ENCODE data around the gene SPATA32. TPM values are rescaled to one million over a fixed set of nuclear protein-coding genes. Genes with fewer than 3 reads are reported as not detected.
A peak's percentile ranks its signal among the peaks of the same experiment; 100 is the strongest.

SPATA32 gene
- total RNA-seq, 4 donors from 2014 or later, result 0.48 TPM; not detected in 3

GRCh38 chr17:45296003-45296832 lies 34.3 kb upstream of the SPATA32 start:
- Histone ChIP-seq H3K4me3 (no peak overlapping the region), H3K27ac (peak overlapping the region; percentile 85 to 89 (median 86)), H3K4me1 (peaks cover 80 to 100% (median 91%) of the 10 kb centered on the region in 4 donors), H3K36me3 (no peaks in the 10 kb centered on the region), H3K27me3 (no peaks in the 10 kb centered on the region), H3K9me3 (no peaks in the 10 kb centered on the region)
- 64 to 100% methylated on average over 2 to 7 of the region's 7 CpGs for WGBS, 2 donors (ENCODE audit: low coverage in 1 of 2)
- intact Hi-C loops (cut with DNase I; ENCODE audit: low total_unique reads), result loop anchor here (10.0 kb wide), 1 partner anchor 481 kb away; no protein-coding TSS in a partner anchor
- peak; percentile 68 for DNase-seq
- TF ChIP-seq, protein P1, sequence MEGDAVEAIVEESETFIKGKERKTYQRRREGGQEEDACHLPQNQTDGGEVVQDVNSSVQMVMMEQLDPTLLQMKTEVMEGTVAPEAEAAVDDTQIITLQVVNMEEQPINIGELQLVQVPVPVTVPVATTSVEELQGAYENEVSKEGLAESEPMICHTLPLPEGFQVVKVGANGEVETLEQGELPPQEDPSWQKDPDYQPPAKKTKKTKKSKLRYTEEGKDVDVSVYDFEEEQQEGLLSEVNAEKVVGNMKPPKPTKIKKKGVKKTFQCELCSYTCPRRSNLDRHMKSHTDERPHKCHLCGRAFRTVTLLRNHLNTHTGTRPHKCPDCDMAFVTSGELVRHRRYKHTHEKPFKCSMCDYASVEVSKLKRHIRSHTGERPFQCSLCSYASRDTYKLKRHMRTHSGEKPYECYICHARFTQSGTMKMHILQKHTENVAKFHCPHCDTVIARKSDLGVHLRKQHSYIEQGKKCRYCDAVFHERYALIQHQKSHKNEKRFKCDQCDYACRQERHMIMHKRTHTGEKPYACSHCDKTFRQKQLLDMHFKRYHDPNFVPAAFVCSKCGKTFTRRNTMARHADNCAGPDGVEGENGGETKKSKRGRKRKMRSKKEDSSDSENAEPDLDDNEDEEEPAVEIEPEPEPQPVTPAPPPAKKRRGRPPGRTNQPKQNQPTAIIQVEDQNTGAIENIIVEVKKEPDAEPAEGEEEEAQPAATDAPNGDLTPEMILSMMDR (IDR thresholded peaks at IDR 0.05), result no peak
- TF ChIP-seq EP300 (IDR thresholded peaks at IDR 0.05; ENCODE audit: low read depth) (no peak), POLR2AphosphoS5 (IDR thresholded peaks at IDR 0.05) (no peak), POLR2A (IDR thresholded peaks at IDR 0.05) (no peak)
- in situ Hi-C loops (cut with MboI; ENCODE audit: low pct_ligation_motif_present in 1 of 4, low pct_unique_long_range_greater_than_20kb in 1 of 4, low sequenced_read_pairs in 3 of 4), result no loop called here

GRCh38 chr17:45294506-45294905 lies 32.6 kb upstream of the SPATA32 start:
- 47 to 81% methylated on average over 3 of the region's 3 CpGs for WGBS, 2 donors (ENCODE audit: low coverage in 1 of 2)
- in situ Hi-C loops (cut with MboI; ENCODE audit: low pct_ligation_motif_present in 1 of 4, low pct_unique_long_range_greater_than_20kb in 1 of 4, low sequenced_read_pairs in 3 of 4), result no loop called here
- Histone ChIP-seq H3K4me1 (peaks cover 88 to 100% (median 92%) of the 10 kb centered on the region in 4 donors), H3K9me3 (no peaks in the 10 kb centered on the region), H3K27ac (peak overlapping the region; percentile 85 to 89 (median 86)), H3K4me3 (no peak overlapping the region), H3K36me3 (peaks cover 0 to 6% (median 3%) of the 10 kb centered on the region in 4 donors), H3K27me3 (no peaks in the 10 kb centered on the region)
- intact Hi-C loops (cut with DNase I; ENCODE audit: low total_unique reads), result loop anchor here (10.0 kb wide), 1 partner anchor 480 kb away; no protein-coding TSS in a partner anchor
- DNase-seq, result no peak
- TF ChIP-seq EP300 (IDR thresholded peaks at IDR 0.05; ENCODE audit: low read depth), result no peak

DNA sequence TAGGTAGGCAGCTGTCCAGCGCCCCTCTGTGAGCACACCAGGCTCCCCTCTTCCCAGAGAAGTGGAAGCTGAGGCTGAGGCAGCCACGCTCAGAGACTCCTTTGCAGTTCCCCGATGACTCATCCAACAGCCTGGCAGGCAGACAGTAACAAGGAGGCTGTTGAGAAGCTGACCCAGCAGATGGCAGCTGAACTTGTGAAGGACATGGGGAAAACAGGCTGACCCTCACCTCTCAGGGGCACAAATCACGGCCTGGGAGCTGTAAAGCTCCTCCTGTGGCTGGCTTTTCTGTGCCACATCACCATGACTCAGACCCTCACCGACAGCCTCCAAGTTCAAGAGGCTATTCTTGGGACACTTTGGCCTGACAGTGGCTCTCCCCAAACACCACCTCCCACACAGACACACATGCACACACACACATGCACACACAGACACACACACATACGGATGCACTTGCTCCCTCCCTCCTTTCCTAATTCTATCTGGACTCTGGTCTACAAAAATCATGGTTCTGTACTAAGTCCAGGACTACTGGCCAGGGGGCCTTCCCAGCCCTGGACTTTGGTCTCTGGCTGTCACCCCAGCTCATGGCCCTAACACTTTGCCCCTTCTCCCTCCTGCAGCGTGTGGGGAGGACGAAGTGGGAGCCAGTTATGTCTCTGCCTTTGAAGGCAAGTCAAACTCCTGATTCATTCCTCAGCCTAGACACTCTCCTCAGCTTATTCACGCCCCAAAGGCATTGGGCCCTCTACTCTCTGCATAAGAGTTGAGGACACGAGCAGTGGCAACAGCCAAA lies 31.7 kb upstream of the SPATA32 start:
- TF ChIP-seq POLR2AphosphoS5 (IDR thresholded peaks at IDR 0.05), result peak; percentile 15 to 54 (median 31)
- no peak for TF ChIP-seq POLR2A (IDR thresholded peaks at IDR 0.05)
- TF ChIP-seq, protein P1 (IDR thresholded peaks at IDR 0.05), result peak in 1 of 5 experiments; percentile 2
- TF ChIP-seq EP300 (IDR thresholded peaks at IDR 0.05; ENCODE audit: low read depth), result no peak
- Histone ChIP-seq H3K27me3 (no peaks in the 10 kb centered on the region), H3K9me3 (no peaks in the 10 kb centered on the region), H3K4me3 (no peak overlapping the region), H3K36me3 (peaks cover 0 to 7% (median 3%) of the 10 kb centered on the region in 4 donors), H3K27ac (peak overlapping the region; percentile 85 to 89 (median 86)), H3K4me1 (peaks cover 85 to 100% (median 89%) of the 10 kb centered on the region in 4 donors)
- in situ Hi-C loops (cut with MboI; ENCODE audit: low pct_ligation_motif_present in 1 of 4, low pct_unique_long_range_greater_than_20kb in 1 of 4, low sequenced_read_pairs in 3 of 4), result no loop called here
- peak; percentile 80 for DNase-seq
- WGBS, 2 donors (ENCODE audit: low coverage in 1 of 2), result 40 to 80% methylated on average over 1 to 10 of the region's 10 CpGs
- intact Hi-C loops (cut with DNase I; ENCODE audit: low total_unique reads), result loop anchor here (10.0 kb wide), 1 partner anchor 479 kb away; no protein-coding TSS in a partner anchor

DNA sequence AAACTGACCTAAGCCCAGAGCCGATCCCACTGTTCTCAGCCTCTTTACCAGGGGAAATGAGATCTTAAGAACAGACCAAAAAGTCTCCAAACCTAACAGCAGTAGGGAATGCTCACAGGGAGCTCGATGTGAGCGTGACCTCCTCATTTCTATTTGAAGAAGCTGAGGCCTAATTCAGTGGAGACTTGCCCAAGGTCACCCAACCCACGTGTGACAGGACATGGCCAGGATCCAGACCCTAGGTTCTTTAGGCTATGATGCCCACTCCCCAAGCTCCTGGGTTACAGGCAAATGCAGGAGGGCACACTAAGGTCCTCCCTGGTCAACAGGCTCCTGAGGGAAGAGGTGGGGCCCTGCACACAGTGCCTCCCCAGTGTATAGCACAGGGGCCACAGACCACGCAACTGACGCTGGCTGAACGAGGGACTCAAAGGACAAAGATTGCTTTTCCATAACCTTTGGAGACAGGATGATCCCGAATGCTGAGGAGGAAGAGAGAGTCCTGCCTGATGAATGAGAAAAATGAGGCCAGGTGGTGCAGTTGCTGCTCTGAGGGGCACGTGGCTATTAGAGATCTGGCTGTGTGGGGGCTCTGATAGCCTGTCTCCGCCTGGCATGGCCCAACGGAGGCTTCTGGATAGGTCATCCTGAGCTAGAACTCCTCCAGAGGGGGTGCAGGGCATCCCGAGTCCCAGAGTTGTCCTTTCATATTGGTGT lies 31.0 kb upstream of the SPATA32 start:
- Histone ChIP-seq H3K4me1 (peaks cover 86 to 100% (median 92%) of the 10 kb centered on the region in 4 donors), H3K27me3 (no peaks in the 10 kb centered on the region), H3K9me3 (no peaks in the 10 kb centered on the region), H3K27ac (peak overlapping the region; percentile 85 to 89 (median 86)), H3K36me3 (peaks cover 0 to 7% (median 3%) of the 10 kb centered on the region in 4 donors), H3K4me3 (no peak overlapping the region)
- no peak for TF ChIP-seq EP300 (IDR thresholded peaks at IDR 0.05; ENCODE audit: low read depth)
- TF ChIP-seq, protein P1 (IDR thresholded peaks at IDR 0.05), result no peak
- no peak for TF ChIP-seq POLR2AphosphoS5 (IDR thresholded peaks at IDR 0.05)
- no peak for TF ChIP-seq POLR2A (IDR thresholded peaks at IDR 0.05)
- in situ Hi-C loops (cut with MboI; ENCODE audit: low pct_ligation_motif_present in 1 of 4, low pct_unique_long_range_greater_than_20kb in 1 of 4, low sequenced_read_pairs in 3 of 4) (no loop called here), intact Hi-C loops (cut with DNase I; ENCODE audit: low total_unique reads) (loop anchor here (10.0 kb wide), 1 partner anchor 478 kb away; no protein-coding TSS in a partner anchor)
- no peak for DNase-seq
- WGBS, 2 donors (ENCODE audit: low coverage in 1 of 2), result 40 to 79% methylated on average over 1 to 12 of the region's 12 CpGs

Measured in transverse colon (tissue), 4 donors.